ENCODE results near the gene TRAPPC10.

TRAPPC10 gene

GRCh38 chr21:44065428-44065827 is 53.3 kb downstream of the TRAPPC10 start:
- Histone ChIP-seq H3K4me1 (ENCODE audit: control insufficient read depth in 2 of 2, insufficient read depth in 1 of 2, low read depth in 1 of 2, low read length in 2 of 2) (peaks cover 5 to 11% of the 10 kb centered on the region in 2 donors), H2BK5ac (ENCODE audit: low read length) (no peak overlapping the region), H3K23ac (ENCODE audit: low read depth, low read length, poor library complexity) (no peak overlapping the region), H3K9me3 (replicated peaks in 1 of 2; ENCODE audit: control insufficient read depth in 2 of 2, insufficient read depth in 1 of 2, low read depth in 1 of 2, low read length in 2 of 2) (no peaks in the 10 kb centered on the region), H4K8ac (ENCODE audit: low read depth, low read length) (no peak overlapping the region), H3K79me1 (ENCODE audit: low read depth, low read length) (no peaks in the 10 kb centered on the region), H3K27ac (replicated peaks; ENCODE audit: low read length) (no peak overlapping the region), H3K18ac (ENCODE audit: low read length) (no peak overlapping the region), H2AFZ (ENCODE audit: low read length) (no peak overlapping the region), H3K4me2 (ENCODE audit: insufficient read depth, low read length, poor library complexity, severe bottlenecking) (no peak overlapping the region), H3K4me3 (ENCODE audit: low read length in 2 of 2) (no peak overlapping the region), H3K27me3 (ENCODE audit: control insufficient read depth in 3 of 3, insufficient read depth in 3 of 3, low read depth in 1 of 3, low read length in 3 of 3) (no peaks in the 10 kb centered on the region), H2BK15ac (ENCODE audit: low read length) (no peak overlapping the region), H3K9ac (ENCODE audit: low read depth, low read length, poor library complexity) (no peak overlapping the region), H3K4ac (ENCODE audit: low read length) (no peak overlapping the region), H2AK5ac (ENCODE audit: low read depth, low read length) (no peak overlapping the region), H2BK120ac (ENCODE audit: low read depth, low read length) (no peak overlapping the region), H3K14ac (ENCODE audit: low read length) (no peak overlapping the region), H2BK12ac (ENCODE audit: low read length) (no peak overlapping the region), H4K91ac (ENCODE audit: low read depth, low read length, poor library complexity) (no peak overlapping the region), H3K36me3 (replicated peaks in 1 of 2; ENCODE audit: control insufficient read depth in 2 of 2, insufficient read depth in 2 of 2, low read length in 2 of 2) (peaks cover 14 to 83% of the 10 kb centered on the region in 2 donors)
- DNase-seq (ENCODE audit: low spot score): no peak
- WGBS, 2 donors (ENCODE audit: extremely low coverage in 2 of 2, insufficient read length in 2 of 2, insufficient replicate concordance in 1 of 2): no CpG with 5 or more reads among the region's 9 CpGs

- Histone ChIP-seq H2AK5ac (ENCODE audit: low read depth, low read length) (no peak overlapping the region), H3K18ac (ENCODE audit: low read length) (no peak overlapping the region), H3K79me1 (ENCODE audit: low read depth, low read length) (no peaks in the 10 kb centered on the region), H2BK5ac (ENCODE audit: low read length) (no peak overlapping the region), H3K14ac (ENCODE audit: low read length) (no peak overlapping the region), H4K91ac (ENCODE audit: low read depth, low read length, poor library complexity) (no peak overlapping the region), H3K27ac (replicated peaks; ENCODE audit: low read length) (no peak overlapping the region), H2BK12ac (ENCODE audit: low read length) (no peak overlapping the region), H2BK120ac (ENCODE audit: low read depth, low read length) (no peak overlapping the region), H3K4me3 (ENCODE audit: low read length in 2 of 2) (no peak overlapping the region), H3K36me3 (replicated peaks in 1 of 2; ENCODE audit: control insufficient read depth in 2 of 2, insufficient read depth in 2 of 2, low read length in 2 of 2) (peaks cover 14 to 87% of the 10 kb centered on the region in 2 donors), H2AFZ (ENCODE audit: low read length) (no peak overlapping the region), H3K27me3 (ENCODE audit: control insufficient read depth in 3 of 3, insufficient read depth in 3 of 3, low read depth in 1 of 3, low read length in 3 of 3) (no peaks in the 10 kb centered on the region), H3K4ac (ENCODE audit: low read length) (no peak overlapping the region), H2BK15ac (ENCODE audit: low read length) (no peak overlapping the region), H3K23ac (ENCODE audit: low read depth, low read length, poor library complexity) (no peak overlapping the region), H3K4me2 (ENCODE audit: insufficient read depth, low read length, poor library complexity, severe bottlenecking) (no peak overlapping the region), H3K9me3 (replicated peaks in 1 of 2; ENCODE audit: control insufficient read depth in 2 of 2, insufficient read depth in 1 of 2, low read depth in 1 of 2, low read length in 2 of 2) (no peaks in the 10 kb centered on the region), H3K4me1 (ENCODE audit: control insufficient read depth in 2 of 2, insufficient read depth in 1 of 2, low read depth in 1 of 2, low read length in 2 of 2) (peaks cover 5 to 11% of the 10 kb centered on the region in 2 donors), H4K8ac (ENCODE audit: low read depth, low read length) (no peak overlapping the region), H3K9ac (ENCODE audit: low read depth, low read length, poor library complexity) (no peak overlapping the region)
- WGBS, 2 donors (ENCODE audit: extremely low coverage in 2 of 2, insufficient read length in 2 of 2, insufficient replicate concordance in 1 of 2): no CpG with 5 or more reads among the region's 10 CpGs
- DNase-seq (ENCODE audit: low spot score): no peak
Observed at GRCh38 chr21:44066116-44066515, 54.0 kb downstream of the TRAPPC10 start.

- Histone ChIP-seq H3K4me2 (ENCODE audit: insufficient read depth, low read length, poor library complexity, severe bottlenecking) (no peak overlapping the region), H2AK5ac (ENCODE audit: low read depth, low read length) (no peak overlapping the region), H3K36me3 (replicated peaks in 1 of 2; ENCODE audit: control insufficient read depth in 2 of 2, insufficient read depth in 2 of 2, low read length in 2 of 2) (peaks cover 14 to 90% of the 10 kb centered on the region in 2 donors), H2BK5ac (ENCODE audit: low read length) (no peak overlapping the region), H3K4me1 (ENCODE audit: control insufficient read depth in 2 of 2, insufficient read depth in 1 of 2, low read depth in 1 of 2, low read length in 2 of 2) (peaks cover 5 to 11% of the 10 kb centered on the region in 2 donors), H3K9ac (ENCODE audit: low read depth, low read length, poor library complexity) (no peak overlapping the region), H2BK15ac (ENCODE audit: low read length) (no peak overlapping the region), H4K91ac (ENCODE audit: low read depth, low read length, poor library complexity) (no peak overlapping the region), H3K14ac (ENCODE audit: low read length) (no peak overlapping the region), H2AFZ (ENCODE audit: low read length) (no peak overlapping the region), H3K9me3 (replicated peaks in 1 of 2; ENCODE audit: control insufficient read depth in 2 of 2, insufficient read depth in 1 of 2, low read depth in 1 of 2, low read length in 2 of 2) (no peaks in the 10 kb centered on the region), H3K4me3 (ENCODE audit: low read length in 2 of 2) (no peak overlapping the region), H4K8ac (ENCODE audit: low read depth, low read length) (peak overlapping the region; percentile 87), H3K18ac (ENCODE audit: low read length) (no peak overlapping the region), H3K79me1 (ENCODE audit: low read depth, low read length) (no peaks in the 10 kb centered on the region), H3K23ac (ENCODE audit: low read depth, low read length, poor library complexity) (no peak overlapping the region), H2BK120ac (ENCODE audit: low read depth, low read length) (no peak overlapping the region), H3K4ac (ENCODE audit: low read length) (no peak overlapping the region), H3K27ac (replicated peaks; ENCODE audit: low read length) (no peak overlapping the region), H3K27me3 (ENCODE audit: control insufficient read depth in 3 of 3, insufficient read depth in 3 of 3, low read depth in 1 of 3, low read length in 3 of 3) (no peaks in the 10 kb centered on the region), H2BK12ac (ENCODE audit: low read length) (no peak overlapping the region)
- no peak for DNase-seq (ENCODE audit: low spot score)
- WGBS, 2 donors (ENCODE audit: extremely low coverage in 2 of 2, insufficient read length in 2 of 2, insufficient replicate concordance in 1 of 2): no CpG with 5 or more reads among the region's 15 CpGs
Observed at GRCh38 chr21:44067011-44067839, 55.1 kb downstream of the TRAPPC10 start.

- H2BK15ac ChIP-seq (ENCODE audit: low read length): no peak overlapping the region
- no peak for DNase-seq (ENCODE audit: low spot score)
- no peaks in the 10 kb centered on the region for H3K27me3 ChIP-seq (ENCODE audit: control insufficient read depth in 3 of 3, insufficient read depth in 3 of 3, low read depth in 1 of 3, low read length in 3 of 3)
- no CpG with 5 or more reads among the region's 7 CpGs for WGBS, 2 donors (ENCODE audit: extremely low coverage in 2 of 2, insufficient read length in 2 of 2, insufficient replicate concordance in 1 of 2)
- H3K9me3 ChIP-seq (replicated peaks in 1 of 2; ENCODE audit: control insufficient read depth in 2 of 2, insufficient read depth in 1 of 2, low read depth in 1 of 2, low read length in 2 of 2): no peaks in the 10 kb centered on the region
- H4K8ac ChIP-seq (ENCODE audit: low read depth, low read length): no peak overlapping the region
- H4K91ac ChIP-seq (ENCODE audit: low read depth, low read length, poor library complexity): no peak overlapping the region
- H2BK12ac ChIP-seq (ENCODE audit: low read length): no peak overlapping the region
- no peak overlapping the region for H3K4me3 ChIP-seq (ENCODE audit: low read length in 2 of 2)
- H3K23ac ChIP-seq (ENCODE audit: low read depth, low read length, poor library complexity): no peak overlapping the region
- H2BK120ac ChIP-seq (ENCODE audit: low read depth, low read length): no peak overlapping the region
- no peak overlapping the region for H2AK5ac ChIP-seq (ENCODE audit: low read depth, low read length)
- no peak overlapping the region for H2AFZ ChIP-seq (ENCODE audit: low read length)
- peaks cover 5 to 11% of the 10 kb centered on the region in 2 donors for H3K4me1 ChIP-seq (ENCODE audit: control insufficient read depth in 2 of 2, insufficient read depth in 1 of 2, low read depth in 1 of 2, low read length in 2 of 2)
- H2BK5ac ChIP-seq (ENCODE audit: low read length): no peak overlapping the region
- no peak overlapping the region for H3K18ac ChIP-seq (ENCODE audit: low read length)
- peaks cover 15 to 87% of the 10 kb centered on the region in 2 donors for H3K36me3 ChIP-seq (replicated peaks in 1 of 2; ENCODE audit: control insufficient read depth in 2 of 2, insufficient read depth in 2 of 2, low read length in 2 of 2)
- H3K14ac ChIP-seq (ENCODE audit: low read length): no peak overlapping the region
- H3K4me2 ChIP-seq (ENCODE audit: insufficient read depth, low read length, poor library complexity, severe bottlenecking): no peak overlapping the region
- H3K4ac ChIP-seq (ENCODE audit: low read length): no peak overlapping the region
- H3K79me1 ChIP-seq (ENCODE audit: low read depth, low read length): no peaks in the 10 kb centered on the region
- no peak overlapping the region for H3K9ac ChIP-seq (ENCODE audit: low read depth, low read length, poor library complexity)
- H3K27ac ChIP-seq (replicated peaks; ENCODE audit: low read length): no peak overlapping the region
Observed at GRCh38 chr21:44070391-44070790, 58.3 kb downstream of the TRAPPC10 start.
